Activated CD4-positive, CD25-positive, alpha-beta regulatory T cell treated with anti-CD3 and anti-CD28 coated beads, Interleukin-2, amount 50 U/mL, for 24 hours (primary cell): ENCODE data around the gene AFF3.

Experiments
- ATAC-seq, 2 donors: fragments of 150-1000 bp; cut with Tn5 transposase; one replicate each; pipeline ENCODE4 v1.10.0; 2021; ENCODE audit warnings: mild to moderate bottlenecking in 1 of 2, moderate library complexity in 1 of 2

The AFF3 gene

GRCh38 chr2:99918389-99918788, 224.0 kb downstream of the AFF3 start:
- no peak for ATAC-seq

DNA sequence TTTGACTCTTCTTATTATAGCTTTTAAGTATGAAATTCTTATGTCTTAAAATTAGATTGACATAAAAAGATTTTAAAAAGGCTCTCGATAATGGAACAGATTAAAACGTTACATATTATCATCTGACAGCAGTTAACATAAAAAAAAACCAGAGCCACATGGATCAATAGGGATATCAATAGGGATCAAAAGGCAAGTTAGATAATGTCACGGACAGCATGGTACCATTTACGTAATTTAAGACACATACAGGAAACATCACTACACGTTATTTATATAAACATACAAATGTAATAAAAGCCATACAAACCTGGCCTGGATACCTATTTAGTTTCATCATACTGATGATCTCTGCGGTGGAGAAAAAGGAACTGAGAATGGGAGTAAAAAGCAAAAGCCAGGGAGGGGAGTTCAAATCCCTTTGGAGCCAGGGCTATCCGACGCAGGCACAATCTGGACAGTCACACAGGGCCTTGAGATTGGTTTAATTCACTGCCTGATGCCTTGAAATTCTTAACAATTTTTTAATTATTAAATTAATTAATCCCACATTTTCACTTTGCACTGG, 227.2 kb downstream of the AFF3 start:
- ATAC-seq = no peak

GRCh38 chr2:99911736-99912135, 230.7 kb downstream of the AFF3 start:
- no peak for ATAC-seq

- ATAC-seq = no peak
Observed at GRCh38 chr2:99910902-99911301, 231.5 kb downstream of the AFF3 start.

DNA sequence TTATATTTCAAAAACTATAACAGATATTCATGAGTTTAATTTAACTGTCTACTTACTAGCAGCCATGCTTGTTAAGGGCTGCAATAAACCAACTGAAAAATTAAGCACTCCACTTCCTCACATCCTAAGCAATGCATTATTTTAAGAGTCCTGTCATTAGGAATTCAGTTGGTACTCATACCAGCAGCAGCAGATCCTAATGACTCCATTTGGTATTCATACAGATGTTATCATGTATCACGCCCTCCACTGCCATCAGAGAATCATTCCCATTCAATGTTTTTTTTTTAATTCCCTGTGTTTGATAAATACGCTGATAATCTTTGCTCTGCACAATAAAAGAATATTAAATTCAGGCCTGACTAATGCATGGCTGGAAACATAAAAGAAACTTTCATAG, 236.8 kb downstream of the AFF3 start:
- ATAC-seq = no peak

DNA sequence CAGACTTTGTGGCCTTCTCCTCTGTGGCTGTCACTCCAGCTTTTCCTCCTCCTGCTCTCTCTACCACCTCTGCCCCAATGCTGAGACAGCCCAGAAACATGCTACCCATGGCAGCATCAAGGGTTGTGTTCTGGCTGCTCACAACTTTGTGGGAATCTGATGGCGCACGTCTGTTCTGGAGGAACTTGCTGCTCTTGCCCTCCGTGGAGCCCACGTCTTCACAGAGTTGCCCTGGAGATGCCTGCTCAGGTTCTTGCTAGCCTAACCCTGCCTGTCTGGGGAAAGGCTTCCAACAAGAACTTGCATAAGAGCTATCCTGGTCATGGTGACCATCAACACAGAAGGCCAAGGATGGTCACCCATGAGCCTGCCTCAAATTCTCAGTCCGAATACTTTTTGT, 237.4 kb downstream of the AFF3 start:
- ATAC-seq = no peak

DNA sequence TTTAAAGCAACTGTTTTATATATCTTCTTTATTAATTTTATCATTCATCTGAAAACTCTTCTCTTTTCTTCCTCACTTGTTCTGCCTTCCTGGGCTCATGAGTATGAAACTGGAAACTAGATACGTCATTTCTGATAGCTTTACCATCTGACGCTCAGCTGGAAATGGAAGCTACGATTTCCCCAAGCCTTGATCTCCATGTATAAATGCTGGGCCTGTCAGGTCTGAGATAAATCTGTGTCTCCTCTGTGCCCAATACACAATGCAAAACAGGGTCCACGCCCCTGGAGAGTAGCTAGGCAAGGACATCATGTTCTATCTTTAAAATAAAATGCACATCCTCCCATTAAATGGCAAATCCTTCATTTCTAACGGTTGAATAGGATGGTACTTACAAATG, 238.4 kb downstream of the AFF3 start:
- ATAC-seq = no peak

GRCh38 chr2:99900556-99900955, 241.8 kb downstream of the AFF3 start:
- ATAC-seq = no peak

GRCh38 chr2:99899882-99900281, 242.5 kb downstream of the AFF3 start:
- ATAC-seq = no peak

- no peak for ATAC-seq
Observed at GRCh38 chr2:99899058-99899855, 243.1 kb downstream of the AFF3 start.

GRCh38 chr2:99898336-99899048, 243.9 kb downstream of the AFF3 start:
- ATAC-seq = no peak

- ATAC-seq = no peak
Observed at GRCh38 chr2:99891428-99891780, 251.0 kb downstream of the AFF3 start.

DNA sequence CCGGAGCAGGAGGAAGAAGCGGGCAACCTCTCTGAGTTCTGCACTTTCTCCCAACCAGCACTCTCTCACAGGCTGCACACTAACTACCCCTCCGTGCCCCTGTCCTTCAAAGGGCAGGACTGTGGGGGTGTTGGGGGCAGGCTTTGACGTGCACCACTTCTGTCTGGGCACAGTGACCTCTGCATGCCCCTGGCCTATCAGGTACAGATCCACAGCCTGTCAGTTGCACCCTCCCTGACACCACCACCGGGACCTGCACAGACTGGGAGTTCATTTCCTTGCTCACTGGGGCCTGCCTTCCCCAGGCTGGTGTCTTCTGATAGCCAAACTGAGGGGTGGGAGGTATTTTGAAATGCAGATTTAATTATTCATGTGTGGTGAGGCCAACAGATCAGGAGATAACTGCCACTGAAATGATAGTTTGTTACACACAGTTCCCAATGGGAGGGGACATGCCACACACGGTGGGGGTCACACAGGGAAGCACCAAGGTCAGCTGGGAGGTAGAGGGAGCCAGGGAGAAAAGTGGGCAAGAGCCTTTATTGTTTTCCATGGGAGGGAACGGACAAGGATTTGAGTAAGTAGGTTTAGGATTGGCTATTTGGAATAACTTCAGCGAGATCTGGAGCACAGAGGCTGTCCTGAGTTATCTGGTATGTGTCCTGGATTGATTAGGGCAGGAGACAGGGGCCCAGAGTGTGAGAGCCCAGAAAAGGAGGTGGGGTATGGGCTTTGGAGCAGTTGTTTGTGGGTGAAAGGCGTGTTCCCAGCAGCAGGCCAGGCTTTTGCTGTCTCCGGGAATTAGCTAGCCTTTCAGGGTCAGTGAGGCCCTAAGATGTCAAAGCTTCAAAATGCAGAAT, 251.6 kb downstream of the AFF3 start:
- ATAC-seq = no peak

GRCh38 chr2:99888617-99889016, 253.8 kb downstream of the AFF3 start:
- ATAC-seq = no peak

DNA sequence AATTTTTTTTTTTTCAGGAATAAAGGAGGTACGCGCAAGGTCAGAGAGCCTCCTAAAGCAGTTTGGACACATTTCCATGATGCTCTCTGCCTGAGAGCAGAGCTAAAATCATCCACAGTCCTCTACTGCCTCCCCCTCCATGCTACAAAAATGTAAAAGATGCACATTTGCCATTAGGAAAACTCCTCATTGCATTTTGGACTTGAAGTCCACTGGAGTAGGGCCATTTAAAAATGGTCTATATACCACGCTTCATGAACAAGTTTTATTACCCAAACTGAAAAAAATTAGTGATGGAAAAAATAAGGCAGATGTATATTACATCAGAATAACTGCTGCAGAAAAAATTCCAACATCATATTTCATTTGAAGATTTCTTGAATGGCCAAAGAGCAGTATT, 256.0 kb downstream of the AFF3 start:
- no peak for ATAC-seq

DNA sequence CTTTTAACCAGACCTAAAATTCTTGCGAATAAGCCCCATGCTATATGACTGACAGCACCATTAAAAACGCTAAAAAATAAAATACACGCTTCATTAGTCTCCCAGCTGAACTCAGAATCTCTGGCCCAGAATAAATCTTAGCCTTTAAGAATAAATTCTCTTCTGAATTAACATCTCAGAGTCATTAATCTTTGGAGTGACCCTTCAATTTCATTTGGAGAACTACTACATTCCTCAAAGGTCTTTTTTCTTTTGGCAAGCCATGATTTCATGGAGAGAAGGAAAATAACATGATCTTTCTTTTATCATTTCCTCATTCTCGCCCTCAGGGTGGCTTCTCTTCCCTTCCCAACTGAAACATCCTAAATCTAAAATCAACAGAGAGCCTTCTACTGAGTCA, 259.0 kb downstream of the AFF3 start:
- ATAC-seq = no peak

- ATAC-seq = no peak
Observed at GRCh38 chr2:99881901-99882591, 260.3 kb downstream of the AFF3 start.

DNA sequence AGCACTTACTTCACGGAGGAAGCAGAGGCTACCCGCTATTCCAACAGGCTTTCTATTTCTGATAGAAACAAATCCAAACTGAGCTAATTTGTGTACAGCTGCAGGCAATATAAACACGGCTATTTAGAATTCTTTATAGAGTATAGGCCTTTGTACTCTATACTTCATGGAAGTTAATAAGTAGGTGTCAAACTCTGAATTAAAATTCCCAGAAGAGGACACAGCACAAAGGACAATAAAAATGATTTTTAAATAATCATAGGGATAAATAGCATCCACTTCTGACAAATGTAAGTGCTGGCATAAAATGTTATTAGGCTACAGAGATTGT, 261.5 kb downstream of the AFF3 start:
- no peak for ATAC-seq

DNA sequence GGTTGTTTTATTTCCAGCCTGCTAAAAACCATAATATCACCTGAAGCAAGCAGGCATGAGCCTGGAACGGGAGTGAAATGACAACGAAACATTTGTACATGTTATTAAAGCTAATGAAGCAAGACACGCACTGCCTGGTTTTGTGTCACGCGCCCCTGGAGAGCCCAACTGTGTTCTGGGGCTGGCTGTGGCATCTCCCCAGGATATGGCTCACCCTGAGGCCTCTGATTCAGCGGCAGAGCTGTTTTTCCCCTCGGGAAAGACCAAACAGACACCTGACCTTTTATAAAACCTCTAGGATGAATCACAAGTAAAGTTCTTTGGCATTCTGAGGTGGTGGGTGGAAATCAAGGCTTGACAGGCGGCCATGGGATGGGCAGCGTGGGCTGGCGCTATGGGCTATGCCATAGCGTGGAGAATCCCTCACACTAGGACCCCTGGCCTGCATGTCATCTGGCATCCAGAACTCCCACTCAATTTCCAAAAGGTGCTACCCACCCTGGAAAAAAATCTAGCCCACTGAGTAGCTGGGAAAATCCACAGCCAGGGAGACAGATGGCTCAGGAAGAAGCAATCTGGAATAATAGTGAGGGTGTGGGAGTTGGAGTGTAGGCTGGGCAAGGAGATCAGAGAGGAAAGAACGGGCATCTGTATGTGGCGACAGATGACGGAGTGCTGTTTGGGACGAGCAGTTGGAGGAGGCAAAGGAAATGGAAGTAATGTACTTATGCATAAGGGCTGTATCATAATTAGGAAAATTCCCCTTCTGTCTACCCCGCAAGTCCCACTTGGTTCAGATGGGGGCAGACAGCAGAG, 262.0 kb downstream of the AFF3 start:
- ATAC-seq = no peak

GRCh38 chr2:99879481-99879880, 262.9 kb downstream of the AFF3 start:
- no peak for ATAC-seq

DNA sequence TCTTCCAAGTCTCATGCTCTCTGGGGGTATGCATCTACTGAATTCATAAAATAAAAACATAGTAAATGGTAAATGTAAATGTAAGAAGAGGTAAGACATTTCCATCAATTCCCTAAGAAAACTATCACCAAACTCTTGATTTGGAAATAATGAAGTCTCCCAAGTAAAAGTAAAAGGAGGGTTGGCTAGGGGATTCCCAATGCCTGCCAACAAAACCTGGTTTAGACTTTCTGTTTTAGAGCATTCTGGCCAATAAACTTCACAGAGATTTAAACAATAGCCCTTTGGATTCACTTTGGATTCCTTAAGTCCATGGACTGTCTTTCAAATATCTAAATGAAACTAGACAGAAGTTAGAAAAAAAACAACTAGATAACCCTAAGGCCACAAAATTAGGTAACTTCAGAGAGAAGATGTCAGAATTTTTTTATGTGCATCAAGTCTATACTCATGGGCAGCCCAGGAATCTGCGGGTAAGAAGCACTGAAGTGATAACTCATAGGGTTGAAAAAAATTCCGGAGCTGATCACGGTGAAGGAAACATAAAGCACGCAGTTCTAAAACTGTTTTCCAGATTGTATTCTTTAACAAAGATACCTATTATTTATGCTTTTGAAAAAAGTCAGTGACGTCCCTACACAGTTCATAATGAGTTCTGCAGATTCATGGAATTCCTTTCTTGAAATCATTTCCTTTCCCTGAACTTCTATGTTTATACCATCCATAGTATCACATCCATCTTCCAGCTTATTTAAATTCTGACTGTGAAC, 263.6 kb downstream of the AFF3 start:
- ATAC-seq = no peak
